Esophagus muscularis mucosa (tissue), 3 donors: ENCODE measurements around the gene MTRF1.

Experiments
- POLR2A ChIP-seq: fragments of 450-650 bp; IDR thresholded peaks from one replicate; pipeline ENCODE4 v1.6.1; 2017; ENCODE audit warnings: antibody characterized with exemption, moderate library complexity, mild to moderate bottlenecking, low read depth
- TF ChIP-seq, protein P1 (sequence below), 3 experiments: fragments of 200-600 bp in 2 of 3; fragments of 450-650 bp in 1 of 3; sonication (generic) in 2 of 3; IDR thresholded peaks; one replicate each; pipeline ENCODE4 v1.5.1; 2017 to 2019; ENCODE audit warnings: antibody characterized with exemption in 3 of 3, mild to moderate bottlenecking in 2 of 3, moderate library complexity in 1 of 3

DNA sequence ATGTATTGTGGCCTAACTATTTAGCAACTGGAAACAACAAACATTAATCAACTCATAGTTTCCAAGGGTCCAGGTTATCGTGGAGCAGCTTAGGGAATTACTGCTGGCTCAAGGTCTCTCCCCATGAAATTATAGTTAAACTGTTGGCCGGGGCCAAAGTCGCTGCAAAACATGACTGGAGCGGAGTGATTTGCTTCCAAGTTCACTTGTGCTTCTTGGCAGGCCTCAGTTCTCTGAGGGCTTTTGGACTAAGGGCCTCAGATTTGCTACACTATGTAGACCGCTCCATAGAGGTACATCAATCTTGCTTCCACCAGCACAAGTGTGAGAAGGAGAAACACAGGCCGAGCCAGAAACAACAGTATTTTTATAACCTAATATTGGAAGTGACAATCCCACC is 59.6 kb downstream of the MTRF1 start:
- TF ChIP-seq, protein P1, sequence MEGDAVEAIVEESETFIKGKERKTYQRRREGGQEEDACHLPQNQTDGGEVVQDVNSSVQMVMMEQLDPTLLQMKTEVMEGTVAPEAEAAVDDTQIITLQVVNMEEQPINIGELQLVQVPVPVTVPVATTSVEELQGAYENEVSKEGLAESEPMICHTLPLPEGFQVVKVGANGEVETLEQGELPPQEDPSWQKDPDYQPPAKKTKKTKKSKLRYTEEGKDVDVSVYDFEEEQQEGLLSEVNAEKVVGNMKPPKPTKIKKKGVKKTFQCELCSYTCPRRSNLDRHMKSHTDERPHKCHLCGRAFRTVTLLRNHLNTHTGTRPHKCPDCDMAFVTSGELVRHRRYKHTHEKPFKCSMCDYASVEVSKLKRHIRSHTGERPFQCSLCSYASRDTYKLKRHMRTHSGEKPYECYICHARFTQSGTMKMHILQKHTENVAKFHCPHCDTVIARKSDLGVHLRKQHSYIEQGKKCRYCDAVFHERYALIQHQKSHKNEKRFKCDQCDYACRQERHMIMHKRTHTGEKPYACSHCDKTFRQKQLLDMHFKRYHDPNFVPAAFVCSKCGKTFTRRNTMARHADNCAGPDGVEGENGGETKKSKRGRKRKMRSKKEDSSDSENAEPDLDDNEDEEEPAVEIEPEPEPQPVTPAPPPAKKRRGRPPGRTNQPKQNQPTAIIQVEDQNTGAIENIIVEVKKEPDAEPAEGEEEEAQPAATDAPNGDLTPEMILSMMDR (IDR thresholded peaks at IDR 0.05), result no peak
- TF ChIP-seq POLR2A, result no peak
